Activated CD4-positive, alpha-beta T cell treated with anti-CD3 and anti-CD28 coated beads for 36 hours (primary cell): ENCODE data around the gene CHKB. TPM values are rescaled to one million over a fixed set of nuclear protein-coding genes. Genes with fewer than 3 reads are reported as not detected.

Experiments used
- ATAC-seq: fragments of 200-7000 bp; cut with Tn5 transposase; one replicate; pipeline ENCODE4 v1.10.0; 2021; ENCODE audit warnings: mild to moderate bottlenecking, moderate library complexity
- CTCF ChIA-PET: fragments of 350-600 bp; sonication (Branson Sonifier 250); formaldehyde crosslinking; loops from one replicate; lab custom pipeline; 2021; ENCODE audit warnings: antibody characterized with exemption; lab: Charles Lee
- POLR2A ChIA-PET: fragments of 350-600 bp; sonication (Branson Sonifier 250); formaldehyde crosslinking; loops from one replicate; lab custom pipeline; 2021; ENCODE audit warnings: antibody characterized with exemption, inconsistent platforms; lab: Charles Lee
- DNase-seq: peaks from one replicate; pipeline ENCODE4 v3.0.0-alpha.2; 2020
- H3K27ac Mint-ChIP-seq: one replicate; pipeline ENCODE4 v1.8.0; 2021; ENCODE audit warnings: mixed read lengths
- H3K27me3 Mint-ChIP-seq: one replicate; pipeline ENCODE4 v1.8.0; 2021; ENCODE audit warnings: mixed read lengths
- H3K36me3 Mint-ChIP-seq: one replicate; pipeline ENCODE4 v1.8.0; 2021; ENCODE audit warnings: low read depth, mixed read lengths
- H3K4me1 Mint-ChIP-seq: one replicate; pipeline ENCODE4 v1.8.0; 2021; ENCODE audit warnings: mixed read lengths
- H3K4me3 Mint-ChIP-seq: one replicate; pipeline ENCODE4 v1.8.0; 2021; ENCODE audit warnings: mild to moderate bottlenecking, moderate library complexity, mixed read lengths
- H3K9me3 Mint-ChIP-seq: one replicate; pipeline ENCODE4 v1.8.0; 2021; ENCODE audit warnings: low read depth, mixed read lengths
- intact Hi-C, 2 experiments: fragments of 100-400 bp; cut with DNase I in 1 of 2; cut with micrococcal nuclease in 1 of 2; formaldehyde crosslinking; loops; one replicate each; pipeline versions ENCODE4 v1.14.2 to v1.15.1; 2022 to 2024; cut with DNase I, micrococcal nuclease
- total RNA-seq, 2 experiments: library from RNA; stranded (reverse); gene quantifications; one replicate each; pipeline ENCODE4 v1.2.3, GENCODE V29; 2021

The CHKB gene
- total RNA-seq, 2 experiments from 2014 or later = 68.2 to 79.7 TPM

- H3K27ac Mint-ChIP-seq = no peak overlapping the region
- DNase-seq (no peak), ATAC-seq (no peak)
- H3K9me3 Mint-ChIP-seq = no peaks in the 10 kb centered on the region
- peaks cover 41% of the 10 kb centered on the region for H3K36me3 Mint-ChIP-seq
- intact Hi-C loops = no loop called here
- no peaks in the 10 kb centered on the region for H3K27me3 Mint-ChIP-seq
- no peak overlapping the region for H3K4me3 Mint-ChIP-seq
- ChIA-PET POLR2A (no interaction called here), CTCF (no interaction called here)
- H3K4me1 Mint-ChIP-seq = peaks cover 24% of the 10 kb centered on the region
Measured at GRCh38 chr22:50578776-50579310, 3.8 kb downstream of the CHKB start.

GRCh38 chr22:50577987-50578775 is 4.5 kb downstream of the CHKB start, which contains the start of gene CPT1B:
CPT1B (minus strand) TSS chr22:50578427; CDS start chr22:50577915, 512 bp downstream.
- Mint-ChIP-seq H3K27ac (no peak within 1 kb of the TSS), H3K36me3 (peaks cover 41% of the 10 kb centered on the region), H3K9me3 (no peaks in the 10 kb centered on the region), H3K27me3 (no peaks in the 10 kb centered on the region), H3K4me1 (peaks cover 18% of the 10 kb centered on the region), H3K4me3 (no peak within 1 kb of the TSS)
- ChIA-PET POLR2A (no interaction called here), CTCF (interaction anchor here (0.9 kb wide), 1 partner anchor 13 kb away, joined by 3 read pairs; no protein-coding TSS in a partner anchor)
- intact Hi-C loops = no loop called here
- DNase-seq (no peak), ATAC-seq (no peak)

GRCh38 chr22:50577697-50577986 is 5.0 kb downstream of the CHKB start:
- H3K27ac Mint-ChIP-seq = no peak overlapping the region
- no peak overlapping the region for H3K4me3 Mint-ChIP-seq

GRCh38 chr22:50576806-50577696 is 5.6 kb downstream of the CHKB start:
- ChIA-PET POLR2A (no interaction called here), CTCF (interaction anchor here (0.9 to 2.7 kb wide), 2 partner anchors 12 to 13 kb away, joined by 3 to 14 read pairs; partner anchors contain the start of gene SYCE3)
- Mint-ChIP-seq H3K27me3 (no peaks in the 10 kb centered on the region), H3K9me3 (no peaks in the 10 kb centered on the region), H3K4me1 (peaks cover 18% of the 10 kb centered on the region), H3K4me3 (no peak overlapping the region), H3K36me3 (peaks cover 46% of the 10 kb centered on the region), H3K27ac (no peak overlapping the region)
- DNase-seq (no peak), ATAC-seq (no peak)
- intact Hi-C loops = no loop called here

More at GRCh38 chr22:50577697-50577986, 5.0 kb downstream of the CHKB start:
- POLR2A ChIA-PET = no interaction called here
- ATAC-seq = no peak
- Mint-ChIP-seq H3K9me3 (no peaks in the 10 kb centered on the region), H3K4me1 (peaks cover 18% of the 10 kb centered on the region), H3K36me3 (peaks cover 41% of the 10 kb centered on the region), H3K27me3 (no peaks in the 10 kb centered on the region)
- intact Hi-C loops = no loop called here
- DNase-seq = no peak
- CTCF ChIA-PET = interaction anchor here (0.9 kb wide), 1 partner anchor 13 kb away, joined by 3 read pairs; no protein-coding TSS in a partner anchor

GRCh38 chr22:50576070-50576469 is 6.6 kb downstream of the CHKB start:
- POLR2A ChIA-PET = no interaction called here
- H3K4me1 Mint-ChIP-seq = peaks cover 9% of the 10 kb centered on the region

GRCh38 chr22:50575426-50575941 is 7.2 kb downstream of the CHKB start:
- Mint-ChIP-seq H3K9me3 (no peaks in the 10 kb centered on the region), H3K27me3 (no peaks in the 10 kb centered on the region), H3K4me3 (no peak overlapping the region), H3K27ac (no peak overlapping the region), H3K4me1 (peaks cover 7% of the 10 kb centered on the region), H3K36me3 (peaks cover 54% of the 10 kb centered on the region)
- ChIA-PET POLR2A (no interaction called here), CTCF (interaction anchor here (0.6 to 2.7 kb wide), 5 partner anchors 12 to 151 kb away, joined by 3 to 14 read pairs (median 4); partner anchors contain the start of genes SCO2 and SYCE3)
- no peak for DNase-seq
- intact Hi-C loops = no loop called here
- ATAC-seq = no peak

More at GRCh38 chr22:50576070-50576469, 6.6 kb downstream of the CHKB start:
- DNase-seq (no peak), ATAC-seq (no peak)
- Mint-ChIP-seq H3K9me3 (no peaks in the 10 kb centered on the region), H3K27me3 (no peaks in the 10 kb centered on the region), H3K36me3 (peaks cover 50% of the 10 kb centered on the region), H3K4me3 (no peak overlapping the region), H3K27ac (no peak overlapping the region)
- CTCF ChIA-PET = interaction anchor here (0.7 to 2.7 kb wide), 3 partner anchors 12 to 51 kb away, joined by 4 to 14 read pairs (median 6); partner anchors contain the start of genes SCO2 and SYCE3
- intact Hi-C loops = no loop called here

- POLR2A ChIA-PET = no interaction called here
- DNase-seq = no peak
- no peak for ATAC-seq
- H3K27me3 Mint-ChIP-seq = no peaks in the 10 kb centered on the region
- no peak overlapping the region for H3K4me3 Mint-ChIP-seq
- no peak overlapping the region for H3K27ac Mint-ChIP-seq
- H3K4me1 Mint-ChIP-seq = peaks cover under 1% of the 10 kb centered on the region
- intact Hi-C loops = no loop called here
- CTCF ChIA-PET = interaction anchor here (1.5 to 2.7 kb wide), 2 partner anchors 11 to 49 kb away, joined by 6 to 14 read pairs; partner anchors contain the start of genes SCO2 and SYCE3
- H3K9me3 Mint-ChIP-seq = no peaks in the 10 kb centered on the region
- H3K36me3 Mint-ChIP-seq = peaks cover 50% of the 10 kb centered on the region
Measured at GRCh38 chr22:50574383-50574755, 8.3 kb downstream of the CHKB start.

GRCh38 chr22:50573491-50574382 is 8.9 kb downstream of the CHKB start:
- H3K9me3 Mint-ChIP-seq = no peaks in the 10 kb centered on the region
- CTCF ChIA-PET = interaction anchor here (0.7 to 1.0 kb wide), 2 partner anchors 11 to 253 kb away, joined by 3 to 5 read pairs; partner anchors contain the start of gene SYCE3
- ATAC-seq (no peak), DNase-seq (no peak)
- no peaks in the 10 kb centered on the region for H3K4me1 Mint-ChIP-seq
- POLR2A ChIA-PET = no interaction called here
- peaks cover 51% of the 10 kb centered on the region for H3K36me3 Mint-ChIP-seq
- H3K27ac Mint-ChIP-seq = no peak overlapping the region
- no peak overlapping the region for H3K4me3 Mint-ChIP-seq
- intact Hi-C loops = no loop called here
- H3K27me3 Mint-ChIP-seq = no peaks in the 10 kb centered on the region

- CTCF ChIA-PET = interaction anchor here (0.7 to 1.1 kb wide), 3 partner anchors 10 to 253 kb away, joined by 3 to 5 read pairs (median 5); partner anchors contain the start of genes SCO2 and SYCE3
- Mint-ChIP-seq H3K36me3 (peaks cover 50% of the 10 kb centered on the region), H3K27me3 (no peaks in the 10 kb centered on the region), H3K27ac (no peak overlapping the region), H3K4me3 (no peak overlapping the region), H3K4me1 (no peaks in the 10 kb centered on the region), H3K9me3 (no peaks in the 10 kb centered on the region)
- ATAC-seq = no peak
- POLR2A ChIA-PET = no interaction called here
- intact Hi-C loops = no loop called here
- DNase-seq = no peak
Measured at GRCh38 chr22:50572965-50573364, 9.7 kb downstream of the CHKB start.
